Activated CD4-positive, alpha-beta memory T cell treated with anti-CD3 and anti-CD28 coated beads for 36 hours (primary cell): ENCODE data around the gene SETD1B. TPM values are rescaled to one million over a fixed set of nuclear protein-coding genes. Genes with fewer than 3 reads are reported as not detected.

Experiments used
- CTCF ChIA-PET: fragments of 350-600 bp; sonication (Branson Sonifier 250); formaldehyde crosslinking; loops from one replicate; lab custom pipeline; 2021; ENCODE audit warnings: antibody characterized with exemption, inconsistent platforms; lab: Charles Lee
- POLR2A ChIA-PET: fragments of 350-600 bp; sonication (Branson Sonifier 250); formaldehyde crosslinking; loops from one replicate; lab custom pipeline; 2021; ENCODE audit warnings: antibody characterized with exemption; lab: Charles Lee
- DNase-seq: peaks from one replicate; pipeline ENCODE4 v3.0.0-alpha.2; 2020
- H3K27ac Mint-ChIP-seq: one replicate; pipeline ENCODE4 v1.8.0; 2021; ENCODE audit warnings: mixed read lengths
- H3K27me3 Mint-ChIP-seq: one replicate; pipeline ENCODE4 v1.8.0; 2021; ENCODE audit warnings: mixed read lengths
- H3K36me3 Mint-ChIP-seq: one replicate; pipeline ENCODE4 v1.8.0; 2021; ENCODE audit warnings: mixed read lengths
- H3K4me1 Mint-ChIP-seq: one replicate; pipeline ENCODE4 v1.8.0; 2021; ENCODE audit warnings: low read depth, mixed read lengths
- H3K4me3 Mint-ChIP-seq: one replicate; pipeline ENCODE4 v1.8.0; 2021; ENCODE audit warnings: mild to moderate bottlenecking, mixed read lengths
- H3K9me3 Mint-ChIP-seq: one replicate; pipeline ENCODE4 v1.8.0; 2021; ENCODE audit warnings: mixed read lengths
- intact Hi-C: fragments of 100-400 bp; cut with micrococcal nuclease; formaldehyde crosslinking; loops from one replicate; pipeline ENCODE4 v1.15.1; 2023
- total RNA-seq, 2 experiments: library from RNA; stranded (reverse); gene quantifications; one replicate each; pipeline ENCODE4 v1.2.3, GENCODE V29; 2021

Gene SETD1B
- total RNA-seq, 2 experiments from 2014 or later: 14.1 to 15.2 TPM

- ChIA-PET CTCF (interaction anchor here (1.0 to 14.7 kb wide), 8 partner anchors 8 to 202 kb away, joined by 5 to 417 read pairs (median 8); partner anchors contain the start of genes PSMD9, RHOF and TMEM120B), POLR2A (interaction anchor here (0.7 to 7.3 kb wide), 10 partner anchors 12 to 244 kb away, joined by 3 to 127 read pairs (median 8); partner anchors contain the start of genes PSMD9, RHOF, SETD1B and TMEM120B)
- DNase-seq: no peak
- no peaks in the 10 kb centered on the region for H3K27me3 Mint-ChIP-seq
- peak overlapping the region; percentile 68 for H3K4me3 Mint-ChIP-seq
- no peaks in the 10 kb centered on the region for H3K9me3 Mint-ChIP-seq
- H3K27ac Mint-ChIP-seq: peak overlapping the region; percentile 96
- peaks cover 41% of the 10 kb centered on the region for H3K36me3 Mint-ChIP-seq
- intact Hi-C loops: loop anchor here (10.0 kb wide), 1 partner anchor 317 kb away; no protein-coding TSS in a partner anchor
- peaks cover 62% of the 10 kb centered on the region for H3K4me1 Mint-ChIP-seq
Observed at GRCh38 chr12:121781484-121781997, 22.3 kb upstream of the SETD1B start.

DNA sequence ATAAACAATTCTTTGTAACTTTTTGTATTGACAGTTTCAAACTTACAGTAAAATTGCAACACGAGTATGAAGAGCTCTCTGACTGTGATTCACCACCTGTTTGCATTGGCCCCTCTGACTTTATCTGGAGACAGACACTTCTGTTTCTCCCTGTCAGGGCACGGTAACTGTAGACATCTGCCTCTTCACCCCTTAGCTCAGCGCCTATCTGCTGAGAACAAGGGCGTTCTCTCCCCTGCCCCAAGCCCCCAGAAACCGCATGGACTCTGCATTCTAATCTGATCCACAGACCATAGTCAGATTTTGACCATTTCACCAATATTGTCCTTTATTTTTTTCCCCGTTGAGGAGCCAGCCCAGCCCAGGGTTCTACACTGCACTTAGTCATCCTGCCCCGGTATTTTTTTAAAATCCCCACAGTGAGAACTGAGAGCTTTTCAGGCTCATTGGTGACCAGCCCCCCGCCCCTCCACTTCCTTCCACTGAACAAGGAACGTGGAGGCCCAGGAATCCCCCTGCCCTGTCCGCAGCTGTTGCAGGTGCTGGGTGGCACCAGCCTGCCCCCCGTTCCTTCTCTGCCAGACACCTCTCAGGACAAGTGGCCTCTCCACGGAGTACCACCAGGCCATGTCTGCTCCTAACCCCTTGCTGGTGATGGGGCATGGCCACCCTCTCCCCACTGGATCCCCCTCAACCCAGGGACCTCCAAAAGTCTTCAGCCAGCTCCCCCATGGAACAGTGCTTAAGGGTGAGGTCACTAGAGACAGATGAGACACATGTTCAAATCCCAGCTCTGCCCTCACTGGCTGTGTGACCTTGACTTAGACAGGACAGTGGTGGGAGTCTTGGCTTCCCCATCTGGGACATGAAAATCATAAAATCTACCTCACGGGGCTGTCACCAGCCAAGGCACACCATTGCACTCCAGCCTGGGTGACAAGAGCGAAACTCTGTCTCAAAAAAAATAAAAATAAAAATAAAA is 21.5 kb upstream of the SETD1B start:
- ChIA-PET POLR2A (interaction anchor here (0.7 to 7.3 kb wide), 10 partner anchors 11 to 155 kb away, joined by 3 to 127 read pairs (median 8); partner anchors contain the start of genes PSMD9, RHOF, SETD1B and TMEM120B), CTCF (interaction anchor here (1.0 to 14.7 kb wide), 8 partner anchors 9 to 203 kb away, joined by 5 to 417 read pairs (median 8); partner anchors contain the start of genes PSMD9, RHOF and TMEM120B)
- H3K36me3 Mint-ChIP-seq: peaks cover 49% of the 10 kb centered on the region
- peaks cover 70% of the 10 kb centered on the region for H3K4me1 Mint-ChIP-seq
- no peaks in the 10 kb centered on the region for H3K27me3 Mint-ChIP-seq
- no peaks in the 10 kb centered on the region for H3K9me3 Mint-ChIP-seq
- H3K27ac Mint-ChIP-seq: peak overlapping the region; percentile 96
- H3K4me3 Mint-ChIP-seq: peak overlapping the region; percentile 68
- DNase-seq: peak; percentile 88
- intact Hi-C loops: loop anchor here (1.0 to 10.0 kb wide), 5 partner anchors 8 to 317 kb away; partner anchors contain the start of gene PSMD9

- Mint-ChIP-seq H3K27ac (peak overlapping the region; percentile 96), H3K4me1 (peaks cover 81% of the 10 kb centered on the region), H3K27me3 (no peaks in the 10 kb centered on the region), H3K9me3 (no peaks in the 10 kb centered on the region), H3K4me3 (peak overlapping the region; percentile 38), H3K36me3 (peaks cover 57% of the 10 kb centered on the region)
- intact Hi-C loops: loop anchor here (2.0 to 10.0 kb wide), 3 partner anchors 97 to 319 kb away; partner anchors contain the start of gene PSMD9
- CTCF ChIA-PET: interaction anchor here (0.6 to 14.7 kb wide), 4 partner anchors 9 to 339 kb away, joined by 3 to 417 read pairs (median 20); partner anchors contain the start of gene RHOF
- DNase-seq: peak; percentile 48
- POLR2A ChIA-PET: interaction anchor here (7.3 kb wide), 1 partner anchor 10 kb away, joined by 127 read pairs; the partner anchor contains the start of gene RHOF
Observed at GRCh38 chr12:121783766-121784165, 20.0 kb upstream of the SETD1B start.

DNA sequence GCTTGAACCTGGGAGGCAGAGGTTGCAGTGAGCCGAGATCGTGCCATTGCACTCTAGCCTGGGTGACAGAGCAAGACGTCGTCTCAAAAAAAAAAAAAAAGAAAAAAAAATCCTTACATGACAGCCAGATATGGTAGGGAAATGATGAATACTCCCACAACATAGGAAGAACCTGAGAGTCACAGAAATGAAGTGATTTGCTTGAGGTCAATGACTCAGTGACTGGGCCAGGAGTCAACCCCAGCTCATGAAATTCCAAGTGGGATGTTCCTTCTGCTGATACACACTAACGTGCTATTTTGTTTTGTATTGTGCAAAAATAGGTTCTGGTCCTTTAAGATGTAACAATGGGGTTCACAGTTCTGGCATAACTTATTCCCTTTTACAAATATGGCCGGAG is 19.3 kb upstream of the SETD1B start:
- Mint-ChIP-seq H3K4me1 (peaks cover 84% of the 10 kb centered on the region), H3K36me3 (peaks cover 53% of the 10 kb centered on the region), H3K27ac (peak overlapping the region; percentile 96), H3K9me3 (no peaks in the 10 kb centered on the region), H3K4me3 (peak overlapping the region; percentile 43), H3K27me3 (no peaks in the 10 kb centered on the region)
- intact Hi-C loops: loop anchor here (10.0 kb wide), 1 partner anchor 320 kb away; no protein-coding TSS in a partner anchor
- ChIA-PET POLR2A (interaction anchor here (0.6 to 7.3 kb wide), 3 partner anchors 9 to 28 kb away, joined by 3 to 127 read pairs (median 3); partner anchors contain the start of gene RHOF), CTCF (interaction anchor here (0.6 to 14.7 kb wide), 6 partner anchors 8 to 1148 kb away, joined by 3 to 417 read pairs (median 8); partner anchors contain the start of genes PSMD9 and RHOF)
- DNase-seq: peak; percentile 43

GRCh38 chr12:121786440-121786825 is 17.4 kb upstream of the SETD1B start:
- peak overlapping the region; percentile 99 for H3K27ac Mint-ChIP-seq
- H3K36me3 Mint-ChIP-seq: peaks cover 61% of the 10 kb centered on the region
- no peaks in the 10 kb centered on the region for H3K9me3 Mint-ChIP-seq
- peaks cover 91% of the 10 kb centered on the region for H3K4me1 Mint-ChIP-seq
- peak; percentile 80 for DNase-seq
- CTCF ChIA-PET: interaction anchor here (0.6 to 18.5 kb wide), 5 partner anchors 7 to 102 kb away, joined by 3 to 856 read pairs (median 9); partner anchors contain the start of genes PSMD9, RHOF and SETD1B
- peak overlapping the region; percentile 49 for H3K4me3 Mint-ChIP-seq
- H3K27me3 Mint-ChIP-seq: no peaks in the 10 kb centered on the region
- intact Hi-C loops: loop anchor here (10.0 kb wide), 1 partner anchor 322 kb away; no protein-coding TSS in a partner anchor
- POLR2A ChIA-PET: no interaction called here

DNA sequence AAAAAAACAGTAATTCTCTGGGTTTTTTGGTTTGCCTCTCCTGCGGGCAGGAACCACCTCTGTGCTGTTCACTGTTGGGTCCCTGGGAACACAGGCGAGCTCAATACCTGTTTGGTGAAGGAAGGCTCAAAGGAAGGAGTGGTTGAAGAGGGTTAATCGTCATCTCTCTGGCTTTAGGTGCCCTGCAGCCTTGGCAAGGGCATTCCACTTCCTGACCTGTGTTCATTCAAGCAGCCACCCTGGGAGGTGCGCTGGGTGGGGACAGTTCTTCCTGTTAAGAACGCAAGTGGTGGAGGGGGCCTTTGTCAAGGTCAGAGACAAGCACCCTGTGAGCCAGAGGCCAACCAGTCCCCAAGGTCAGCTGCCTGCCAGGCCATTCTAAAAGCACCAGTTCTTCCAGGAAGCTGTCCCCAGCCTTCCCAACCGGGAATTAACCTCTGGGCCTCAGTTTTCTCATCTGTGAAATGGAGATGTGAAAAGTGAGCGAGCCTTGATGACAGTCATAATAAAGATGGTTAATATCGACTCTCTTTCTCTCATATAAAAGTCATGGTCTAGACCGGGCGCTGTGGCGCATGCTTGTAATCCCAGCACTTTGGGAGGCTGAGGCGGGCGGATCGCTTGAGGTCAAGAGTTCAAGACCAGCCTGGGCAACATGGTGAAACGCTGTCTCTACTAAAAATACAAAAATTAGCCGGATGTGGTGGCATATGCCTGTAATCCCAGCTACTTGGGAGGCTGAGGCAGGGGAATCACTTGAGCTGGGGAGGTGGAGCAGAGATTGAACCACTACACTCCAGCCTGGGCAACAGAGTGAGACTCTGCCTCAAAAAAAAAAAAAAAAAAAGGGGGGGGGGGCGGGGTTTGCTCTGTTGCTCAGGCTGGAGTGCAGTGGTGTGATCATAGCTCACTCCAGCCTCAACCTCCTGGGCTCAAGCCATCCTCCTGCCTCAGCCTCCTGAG is 16.5 kb upstream of the SETD1B start:
- Mint-ChIP-seq H3K4me3 (peak overlapping the region; percentile 88), H3K4me1 (peaks cover 88% of the 10 kb centered on the region), H3K27me3 (no peaks in the 10 kb centered on the region), H3K36me3 (peaks cover 64% of the 10 kb centered on the region), H3K9me3 (no peaks in the 10 kb centered on the region), H3K27ac (peak overlapping the region; percentile 99)
- POLR2A ChIA-PET: interaction anchor here (0.6 to 1.3 kb wide), 3 partner anchors 14 to 60 kb away, joined by 3 to 4 read pairs (median 4); no protein-coding TSS in a partner anchor
- intact Hi-C loops: loop anchor here (10.0 kb wide), 1 partner anchor 323 kb away; no protein-coding TSS in a partner anchor
- CTCF ChIA-PET: interaction anchor here (0.6 to 18.5 kb wide), 5 partner anchors 8 to 101 kb away, joined by 3 to 856 read pairs (median 4); partner anchors contain the start of genes PSMD9 and SETD1B
- peak; percentile 56 for DNase-seq

- ChIA-PET CTCF (interaction anchor here (0.8 to 18.5 kb wide), 4 partner anchors 9 to 100 kb away, joined by 3 to 856 read pairs (median 6); partner anchors contain the start of genes PSMD9 and SETD1B), POLR2A (interaction anchor here (0.8 to 1.3 kb wide), 2 partner anchors 13 to 15 kb away, joined by 4 read pairs; no protein-coding TSS in a partner anchor)
- intact Hi-C loops: loop anchor here (10.0 kb wide), 1 partner anchor 323 kb away; no protein-coding TSS in a partner anchor
- peak; percentile 50 for DNase-seq
- peak overlapping the region; percentile 99 for H3K27ac Mint-ChIP-seq
- peaks cover 81% of the 10 kb centered on the region for H3K4me1 Mint-ChIP-seq
- no peaks in the 10 kb centered on the region for H3K9me3 Mint-ChIP-seq
- peak overlapping the region; percentile 88 for H3K4me3 Mint-ChIP-seq
- H3K36me3 Mint-ChIP-seq: peaks cover 64% of the 10 kb centered on the region
- no peaks in the 10 kb centered on the region for H3K27me3 Mint-ChIP-seq
Observed at GRCh38 chr12:121788176-121788818, 15.5 kb upstream of the SETD1B start.

- intact Hi-C loops: loop anchor here (10.0 kb wide), 1 partner anchor 325 kb away; no protein-coding TSS in a partner anchor
- H3K4me1 Mint-ChIP-seq: peaks cover 72% of the 10 kb centered on the region
- peak overlapping the region; percentile 88 for H3K4me3 Mint-ChIP-seq
- H3K9me3 Mint-ChIP-seq: no peaks in the 10 kb centered on the region
- H3K27ac Mint-ChIP-seq: peak overlapping the region; percentile 99
- POLR2A ChIA-PET: interaction anchor here (0.6 to 8.2 kb wide), 7 partner anchors 7 to 477 kb away, joined by 3 to 127 read pairs (median 5); partner anchors contain the start of gene VPS33A
- peak; percentile 66 for DNase-seq
- H3K27me3 Mint-ChIP-seq: no peaks in the 10 kb centered on the region
- peaks cover 59% of the 10 kb centered on the region for H3K36me3 Mint-ChIP-seq
- CTCF ChIA-PET: interaction anchor here (1.0 to 18.5 kb wide), 4 partner anchors 9 to 91 kb away, joined by 3 to 856 read pairs (median 210); partner anchors contain the start of gene SETD1B
Observed at GRCh38 chr12:121789233-121789781, 14.5 kb upstream of the SETD1B start.
